ENCODE measurements around the gene NRBF2.

- TF ChIP-seq TAF1 (IDR thresholded peaks at IDR 0.05; ENCODE audit: low read depth, low read length) (no peak), POLR2AphosphoS5 (IDR thresholded peaks at IDR 0.05; ENCODE audit: low read depth, low read length) (no peak), POLR2A (IDR thresholded peaks at IDR 0.05; ENCODE audit: low read depth, low read length) (no peak), PAX5 (IDR thresholded peaks at IDR 0.05; ENCODE audit: insufficient read depth, low read length, severe bottlenecking) (no peak)
These were observed 18.9 kb upstream of the NRBF2 start for GRCh38 chr10:63114031-63114814.
